ENCODE data around the gene NELL1. TPM values are rescaled to one million over a fixed set of nuclear protein-coding genes. Genes with fewer than 3 reads are reported as not detected.

Gene NELL1
- total and polyA plus RNA-seq, 2 donors (not counting 3 experiments of a cell fraction or from before 2014, with no cell fraction given): not detected

GRCh38 chr11:20795005-20795404 lies 125.6 kb downstream of the NELL1 start:
- no peak for FAIRE-seq
- H3K4me3 ChIP-seq (replicated peaks in 1 of 3; ENCODE audit: insufficient read depth in 1 of 3, low read depth in 1 of 3, low read length in 3 of 3): no peak overlapping the region
- no peaks in the 10 kb centered on the region for H3K36me3 ChIP-seq (ENCODE audit: control insufficient read depth in 2 of 2, extremely low read depth in 1 of 2, insufficient read depth in 2 of 2, low read length in 2 of 2)
- H3K27me3 ChIP-seq (ENCODE audit: control insufficient read depth in 2 of 2, insufficient read depth in 2 of 2, low read length in 2 of 2): no peaks in the 10 kb centered on the region
- no peak overlapping the region for H2AFZ ChIP-seq (ENCODE audit: low read depth, low read length)
- dilution Hi-C loops (cut with MboI; ENCODE audit: extremely low pct_ligation_motif_present, low sequenced_read_pairs): no loop called here
- intact Hi-C loops (cut with micrococcal nuclease): no loop called here
- no peak overlapping the region for H3K27ac ChIP-seq (ENCODE audit: insufficient read depth, low read depth, low read length)
- no peaks in the 10 kb centered on the region for H3K79me2 ChIP-seq (ENCODE audit: control insufficient read depth, insufficient read depth, low read length)
- ChIA-PET CTCF (no interaction called here), POLR2A (no interaction called here)
- H3K9me1 ChIP-seq (replicated peaks; ENCODE audit: control insufficient read depth, extremely low read depth, insufficient read depth, low read length): no peaks in the 10 kb centered on the region
- no TSS peak for BruUV-seq (replicated peaks)
- TF ChIP-seq MYC (IDR thresholded peaks at IDR 0.05; ENCODE audit: low read depth, low read length): no peak
- no peak for TF ChIP-seq MAX (IDR thresholded peaks at IDR 0.05; ENCODE audit: insufficient read depth, insufficient read length)
- TF ChIP-seq, protein P1, sequence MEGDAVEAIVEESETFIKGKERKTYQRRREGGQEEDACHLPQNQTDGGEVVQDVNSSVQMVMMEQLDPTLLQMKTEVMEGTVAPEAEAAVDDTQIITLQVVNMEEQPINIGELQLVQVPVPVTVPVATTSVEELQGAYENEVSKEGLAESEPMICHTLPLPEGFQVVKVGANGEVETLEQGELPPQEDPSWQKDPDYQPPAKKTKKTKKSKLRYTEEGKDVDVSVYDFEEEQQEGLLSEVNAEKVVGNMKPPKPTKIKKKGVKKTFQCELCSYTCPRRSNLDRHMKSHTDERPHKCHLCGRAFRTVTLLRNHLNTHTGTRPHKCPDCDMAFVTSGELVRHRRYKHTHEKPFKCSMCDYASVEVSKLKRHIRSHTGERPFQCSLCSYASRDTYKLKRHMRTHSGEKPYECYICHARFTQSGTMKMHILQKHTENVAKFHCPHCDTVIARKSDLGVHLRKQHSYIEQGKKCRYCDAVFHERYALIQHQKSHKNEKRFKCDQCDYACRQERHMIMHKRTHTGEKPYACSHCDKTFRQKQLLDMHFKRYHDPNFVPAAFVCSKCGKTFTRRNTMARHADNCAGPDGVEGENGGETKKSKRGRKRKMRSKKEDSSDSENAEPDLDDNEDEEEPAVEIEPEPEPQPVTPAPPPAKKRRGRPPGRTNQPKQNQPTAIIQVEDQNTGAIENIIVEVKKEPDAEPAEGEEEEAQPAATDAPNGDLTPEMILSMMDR (IDR thresholded peaks at IDR 0.05; ENCODE audit: extremely low read depth in 1 of 2, insufficient read depth in 1 of 2, low read depth in 1 of 2, low read length in 2 of 2): no peak
- no peak for TF ChIP-seq GATA2 (IDR thresholded peaks at IDR 0.05; ENCODE audit: insufficient read depth, insufficient read length, low read depth, low read length)
- no peak for TF ChIP-seq JUN (IDR thresholded peaks at IDR 0.05; ENCODE audit: borderline replicate concordance, insufficient read depth, insufficient read length, low read depth)
- no peak for TF ChIP-seq EZH2 (IDR thresholded peaks at IDR 0.05; ENCODE audit: borderline replicate concordance, low read depth, low read length, severe bottlenecking)
- no peak for TF ChIP-seq POLR2AphosphoS5 (IDR thresholded peaks at IDR 0.05; ENCODE audit: insufficient read depth, low read depth, low read length)
- no peaks in the 10 kb centered on the region for H3K4me1 ChIP-seq (ENCODE audit: control insufficient read depth, extremely low read depth, insufficient read depth, low read length)
- H3K9me3 ChIP-seq (replicated peaks; ENCODE audit: control insufficient read depth, insufficient read depth, low read length): peaks cover 2% of the 10 kb centered on the region
- no peak overlapping the region for H3K9ac ChIP-seq (replicated peaks; ENCODE audit: extremely low read depth, insufficient read depth, low read length)
- H4K20me1 ChIP-seq (replicated peaks; ENCODE audit: control insufficient read depth, extremely low read depth, insufficient read depth, low read length): no peaks in the 10 kb centered on the region
- no peak for DNase-seq (ENCODE audit: low read depth, low spot score)
- no peak overlapping the region for H3K4me2 ChIP-seq (ENCODE audit: insufficient read depth, low read length)

Measured in endothelial cell of umbilical vein (primary cell).